Mesothelial cell of epicardium (in vitro differentiated cells): ENCODE data around the gene SLC33A1. TPM values are rescaled to one million over a fixed set of nuclear protein-coding genes. Genes with fewer than 3 reads are reported as not detected.

Experiments used
- DNase-seq, 2 experiments: peaks; one replicate each; pipeline ENCODE4 v3.0.0; 2021; ENCODE audit warnings: low spot score in 2 of 2; ENCODE audit not compliant: unreplicated experiment in 2 of 2
- H3K27ac Mint-ChIP-seq: 2 replicates; pipeline ENCODE4 v1.8.0; 2021; ENCODE audit warnings: mixed read lengths
- H3K27me3 Mint-ChIP-seq: 2 replicates; pipeline ENCODE4 v1.8.0; 2021; ENCODE audit warnings: low read depth, mixed read lengths
- H3K36me3 Mint-ChIP-seq: 2 replicates; pipeline ENCODE4 v1.8.0; 2021; ENCODE audit warnings: mixed read lengths
- H3K4me1 Mint-ChIP-seq: 2 replicates; pipeline ENCODE4 v1.8.0; 2021; ENCODE audit warnings: mixed read lengths
- H3K4me3 Mint-ChIP-seq: 2 replicates; pipeline ENCODE4 v1.8.0; 2021; ENCODE audit warnings: mild to moderate bottlenecking, moderate library complexity, mixed read lengths
- H3K9me3 Mint-ChIP-seq: 2 replicates; pipeline ENCODE4 v1.8.0; 2021; ENCODE audit warnings: mixed read lengths
- CTCF ChIP-seq: fragments of 200-600 bp; sonication (generic); IDR thresholded peaks from one replicate; pipeline ENCODE4 v1.5.0; 2021; ENCODE audit warnings: antibody characterized with exemption; ENCODE audit not compliant: unreplicated experiment
- total RNA-seq: library from RNA; stranded (reverse); gene quantifications from 3 replicates; pipeline ENCODE4 v1.2.1, GENCODE V29; 2021

SLC33A1 gene
- total RNA-seq = 22.3 to 23.8 TPM (median 22.8 TPM) in 3 replicates

- peak within 1 kb of the TSS; percentile 98 for H3K4me3 Mint-ChIP-seq
- no peaks in the 10 kb centered on the region for H3K36me3 Mint-ChIP-seq
- H3K27ac Mint-ChIP-seq = peak within 1 kb of the TSS; percentile 97
- no peak for TF ChIP-seq CTCF
- H3K9me3 Mint-ChIP-seq = peaks cover 4% of the 10 kb centered on the region
- DNase-seq = peak; percentile 93 to 96
- peaks cover 9% of the 10 kb centered on the region for H3K27me3 Mint-ChIP-seq
- peaks cover 33% of the 10 kb centered on the region for H3K4me1 Mint-ChIP-seq
These were observed at the start of gene SLC33A1 for GRCh38 chr3:155854141-155854940. Gene SLC33A1, minus strand, starts transcription at chr3:155854427. Its CDS starts 430 bp downstream, at chr3:155853997.

DNA sequence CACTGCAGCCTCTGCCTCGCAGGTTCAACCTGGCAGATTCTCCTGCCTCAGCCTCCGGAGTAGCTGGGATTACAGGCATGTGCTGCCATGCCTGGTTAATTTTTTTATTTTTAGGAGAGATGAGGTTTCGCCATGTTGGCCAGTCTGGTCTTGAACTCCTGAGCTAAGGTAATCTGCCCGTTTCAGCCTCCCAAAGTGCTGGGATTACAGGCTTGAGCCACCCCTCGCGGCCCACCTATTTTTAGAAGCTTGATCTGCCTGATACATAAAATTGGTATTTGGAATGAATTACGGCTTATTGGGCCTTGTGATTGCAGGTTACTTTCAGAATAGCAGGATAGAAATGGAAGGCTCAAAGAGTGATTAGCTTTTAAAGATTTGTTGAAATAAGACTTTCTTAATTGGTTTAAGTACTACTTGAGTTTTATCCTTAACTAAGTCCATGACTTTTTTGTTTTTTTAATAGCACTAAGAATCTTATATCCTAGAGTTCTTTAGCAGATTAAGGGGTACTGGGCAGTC, 41.2 kb upstream of the SLC33A1 start:
- H3K9me3 Mint-ChIP-seq = peaks cover 10% of the 10 kb centered on the region
- peaks cover 2% of the 10 kb centered on the region for H3K4me1 Mint-ChIP-seq
- no peak for DNase-seq
- H3K27me3 Mint-ChIP-seq = no peaks in the 10 kb centered on the region
- no peak overlapping the region for H3K4me3 Mint-ChIP-seq
- peaks cover 44% of the 10 kb centered on the region for H3K36me3 Mint-ChIP-seq
- no peak overlapping the region for H3K27ac Mint-ChIP-seq
- TF ChIP-seq CTCF = no peak

- Mint-ChIP-seq H3K27me3 (no peaks in the 10 kb centered on the region), H3K36me3 (peaks cover 22% of the 10 kb centered on the region), H3K27ac (no peak overlapping the region), H3K9me3 (peaks cover 10% of the 10 kb centered on the region), H3K4me3 (no peak overlapping the region), H3K4me1 (peaks cover 5% of the 10 kb centered on the region)
- DNase-seq = no peak
- TF ChIP-seq CTCF = no peak
These were observed 37.1 kb upstream of the SLC33A1 start for GRCh38 chr3:155891321-155891720.

GRCh38 chr3:155890671-155891190, 36.5 kb upstream of the SLC33A1 start:
- Mint-ChIP-seq H3K27me3 (no peaks in the 10 kb centered on the region), H3K4me1 (peaks cover 5% of the 10 kb centered on the region), H3K27ac (no peak overlapping the region), H3K4me3 (no peak overlapping the region), H3K36me3 (peaks cover 20% of the 10 kb centered on the region), H3K9me3 (peaks cover 10% of the 10 kb centered on the region)
- no peak for DNase-seq
- no peak for TF ChIP-seq CTCF

GRCh38 chr3:155889952-155890351, 35.7 kb upstream of the SLC33A1 start:
- no peak for TF ChIP-seq CTCF
- H3K4me1 Mint-ChIP-seq = peaks cover 5% of the 10 kb centered on the region
- no peak for DNase-seq
- peaks cover 14% of the 10 kb centered on the region for H3K36me3 Mint-ChIP-seq
- no peaks in the 10 kb centered on the region for H3K27me3 Mint-ChIP-seq
- no peak overlapping the region for H3K27ac Mint-ChIP-seq
- no peak overlapping the region for H3K4me3 Mint-ChIP-seq
- peaks cover 5% of the 10 kb centered on the region for H3K9me3 Mint-ChIP-seq
